Right cardiac atrium (tissue), 5 donors: Measurements from ENCODE around the gene NDC1. TPM values are rescaled to one million over a fixed set of nuclear protein-coding genes. Genes with fewer than 3 reads are reported as not detected.
"Not testable (repeated sequence)": the region's sequence is repeated elsewhere in the genome, so short reads cannot be mapped to it uniquely, and the experiment has no call there.

Experiments
- ATAC-seq, 2 donors: fragments of 200-7000 bp; cut with Tn5 transposase; one replicate each; pipeline versions ENCODE4 v1.8.0 to v1.9.1; 2020; ENCODE audit warnings: moderate library complexity in 2 of 2, mild to moderate bottlenecking in 1 of 2
- DNase-seq, 3 donors: peaks; one replicate each; pipeline ENCODE4 v3.0.0-alpha.2; 2020
- H3K27ac ChIP-seq: one replicate; pipeline ENCODE4 v1.5.1; 2013; ENCODE audit warnings: mild to moderate bottlenecking, low read length, control low read depth, moderate library complexity
- H3K27me3 ChIP-seq: one replicate; pipeline ENCODE4 v1.6.1; 2013; ENCODE audit not compliant: control insufficient read depth, insufficient read depth
- H3K4me1 ChIP-seq: one replicate; pipeline ENCODE4 v1.6.1; 2013; ENCODE audit warnings: low read length; ENCODE audit not compliant: control insufficient read depth, insufficient read depth
- H3K4me3 ChIP-seq: one replicate; pipeline ENCODE4 v1.5.1; 2013; ENCODE audit warnings: low read length, control low read depth
- H3K9me3 ChIP-seq: one replicate; pipeline ENCODE4 v1.6.1; 2013; ENCODE audit warnings: low read length; ENCODE audit not compliant: control insufficient read depth
- WGBS: extraction: QIAGEN DNeasy Blood & Tissue Kit; methylation state at CpG from one replicate; pipeline ENCODE4 v1.1.7; 2013; 5-methylcytosine and 5-hydroxymethylcytosine counted together
- intact Hi-C, 4 donors: fragments of 100-400 bp; cut with DNase I; formaldehyde crosslinking; loops; one replicate each; pipeline versions ENCODE4 v1.11.0 to v1.14.0; 2022 to 2023
- polyA plus RNA-seq: library from polyadenylated mRNA; stranded (reverse); fragments of 200-250 nt; gene quantifications from one replicate; pipeline ENCODE4 v1.2.3, GENCODE V29; 2013
- total RNA-seq, 4 donors: library from RNA; stranded (reverse); fragmentation: NEBNext Ultra II Directional; extraction: Animal tissue kit (Norgen Biotek cat#: 25700); gene quantifications; one replicate each; pipeline ENCODE4 v1.2.1, GENCODE V29; 2021
- donor health status: healthy with polysubstance abuse.
- donor health status: DM: no; HTN: yes; CAD: no.
- donor health status: DM: no; HTN: no; CAD: no.
- donor health status: DM: no; HTN: yes; CAD: no; lungs with severe emphysema.
- donor health status: DM: yes; HTN: yes; CAD: no.

The NDC1 gene
- total and polyA plus RNA-seq, 5 donors = 2.5 to 8.5 (median 5.9) TPM

DNA sequence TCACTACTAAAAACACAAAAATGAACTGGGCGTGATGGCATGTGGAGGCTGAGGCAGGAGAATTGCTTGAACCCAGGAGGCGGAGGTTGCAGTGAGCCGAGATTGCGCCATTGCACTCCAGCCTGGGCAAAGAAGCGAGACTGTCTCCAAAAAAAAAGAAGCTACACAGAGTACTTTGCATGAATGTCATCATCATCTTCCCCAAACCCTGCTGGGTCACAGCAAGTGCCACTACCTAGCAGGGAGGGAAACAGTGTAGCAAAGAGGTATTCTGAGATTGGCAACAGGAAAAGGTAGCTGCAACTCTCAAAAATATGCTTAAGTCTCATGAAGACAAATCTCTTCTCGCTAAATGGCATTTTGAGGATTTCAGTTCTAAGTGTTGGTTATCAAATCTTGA, 12.8 kb downstream of the NDC1 start:
- DNase-seq (no peak), ATAC-seq (no peak)
- WGBS = 97% methylated on average over 6 of the region's 6 CpGs
- Histone ChIP-seq H3K4me3 (no peak overlapping the region), H3K4me1 (no peaks in the 10 kb centered on the region), H3K27me3 (no peaks in the 10 kb centered on the region), H3K27ac (no peak overlapping the region), H3K9me3 (no peaks in the 10 kb centered on the region)
- intact Hi-C loops = no loop called here

DNA sequence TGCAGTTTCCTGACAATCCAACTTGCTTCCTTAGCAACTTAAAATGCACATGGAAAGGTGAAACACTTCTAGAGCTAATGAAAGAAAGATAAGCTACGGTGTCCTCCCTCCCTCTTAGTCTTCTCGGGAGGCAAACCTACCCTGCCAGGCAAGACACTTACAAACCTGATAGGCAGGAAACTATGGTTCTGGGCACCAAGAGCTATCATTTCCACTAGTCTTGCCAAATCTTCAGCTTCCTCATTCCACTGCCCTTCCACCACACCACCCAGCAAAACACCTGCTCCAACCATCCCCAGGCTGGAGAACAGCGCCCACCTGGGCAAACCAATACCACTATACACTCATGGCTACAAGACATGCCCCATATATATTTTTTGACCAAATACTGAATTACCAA, 15.2 kb downstream of the NDC1 start:
- DNase-seq (no peak), ATAC-seq (no peak)
- Histone ChIP-seq H3K4me1 (no peaks in the 10 kb centered on the region), H3K27me3 (no peaks in the 10 kb centered on the region), H3K4me3 (no peak overlapping the region), H3K9me3 (no peaks in the 10 kb centered on the region), H3K27ac (no peak overlapping the region)
- WGBS = 87% methylated on average over 3 of the region's 3 CpGs
- intact Hi-C loops = no loop called here

DNA sequence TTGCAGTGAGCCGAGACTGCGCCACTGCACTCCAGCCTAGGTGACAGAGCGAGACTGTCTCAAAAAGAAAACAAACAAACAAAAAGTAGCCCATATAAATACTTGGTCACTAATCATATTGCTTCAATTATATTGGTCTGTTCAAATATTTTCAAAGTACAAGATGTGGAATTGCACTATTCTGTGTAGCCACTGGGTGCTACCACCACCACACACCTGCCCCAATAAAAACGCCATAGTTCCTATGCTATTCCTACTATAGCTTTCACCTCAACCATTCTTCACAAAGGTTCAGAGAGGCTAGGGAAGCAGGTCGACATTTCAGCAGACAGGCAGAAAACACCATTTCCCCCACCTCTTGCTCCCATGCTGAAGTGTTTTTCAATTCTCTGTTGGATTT, 16.7 kb downstream of the NDC1 start:
- intact Hi-C loops = no loop called here
- WGBS = 94% methylated on average over 5 of the region's 5 CpGs

DNA sequence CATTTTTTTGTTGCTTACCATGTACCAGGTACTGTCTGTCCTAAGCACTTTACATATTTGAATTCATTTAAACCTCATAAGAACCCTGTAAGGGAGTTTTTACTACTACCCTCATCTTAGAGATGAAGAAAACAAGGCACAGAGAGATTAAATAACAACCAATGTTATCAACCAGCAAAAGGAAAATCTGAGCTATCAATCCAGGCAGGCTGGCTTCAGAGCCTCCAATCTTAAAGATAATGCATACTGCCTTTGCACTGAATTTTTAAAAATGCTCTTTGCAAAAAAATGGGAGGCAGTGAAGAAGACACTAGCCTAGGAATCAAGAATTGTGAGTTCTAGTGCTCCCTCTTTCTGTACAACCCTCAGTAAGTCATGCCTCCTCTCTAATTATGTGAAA, 18.7 kb downstream of the NDC1 start:
- intact Hi-C loops = no loop called here
- no peak overlapping the region for H3K4me3 ChIP-seq
- H3K4me1 ChIP-seq = no peaks in the 10 kb centered on the region
- ATAC-seq (no peak), DNase-seq (no peak)
- no peaks in the 10 kb centered on the region for H3K9me3 ChIP-seq
- no peak overlapping the region for H3K27ac ChIP-seq
- no peaks in the 10 kb centered on the region for H3K27me3 ChIP-seq

More for the DNA sequence above, 16.7 kb downstream of the NDC1 start:
- H3K4me3 ChIP-seq = no peak overlapping the region
- no peaks in the 10 kb centered on the region for H3K4me1 ChIP-seq
- no peaks in the 10 kb centered on the region for H3K27me3 ChIP-seq
- no peaks in the 10 kb centered on the region for H3K9me3 ChIP-seq
- DNase-seq (no peak), ATAC-seq (no peak)
- H3K27ac ChIP-seq = no peak overlapping the region

DNA sequence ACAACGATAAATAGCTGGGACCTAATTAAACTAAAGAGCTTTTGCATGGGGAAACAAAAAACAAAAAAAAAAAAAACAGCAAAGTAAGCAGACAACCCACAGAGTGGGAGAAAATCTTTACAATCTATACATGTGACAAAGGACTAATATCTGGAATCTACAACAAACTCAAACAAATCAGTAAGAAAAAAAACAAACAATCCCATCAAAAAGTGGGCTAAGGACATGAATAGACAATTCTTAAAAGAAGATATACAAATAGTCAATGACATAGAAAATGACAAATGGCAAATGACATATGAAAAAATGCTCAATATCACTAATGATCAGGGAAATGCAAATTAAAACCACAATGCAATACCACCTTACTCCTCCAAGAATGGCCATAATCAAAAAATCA, 21.5 kb downstream of the NDC1 start:
- H3K27me3 ChIP-seq, H3K9me3 ChIP-seq, ATAC-seq, H3K4me3 ChIP-seq, DNase-seq, intact Hi-C loops, H3K27ac ChIP-seq, H3K4me1 ChIP-seq: not testable (repeated sequence)
- WGBS = 100% methylated on average over 1 of the region's 1 CpG

DNA sequence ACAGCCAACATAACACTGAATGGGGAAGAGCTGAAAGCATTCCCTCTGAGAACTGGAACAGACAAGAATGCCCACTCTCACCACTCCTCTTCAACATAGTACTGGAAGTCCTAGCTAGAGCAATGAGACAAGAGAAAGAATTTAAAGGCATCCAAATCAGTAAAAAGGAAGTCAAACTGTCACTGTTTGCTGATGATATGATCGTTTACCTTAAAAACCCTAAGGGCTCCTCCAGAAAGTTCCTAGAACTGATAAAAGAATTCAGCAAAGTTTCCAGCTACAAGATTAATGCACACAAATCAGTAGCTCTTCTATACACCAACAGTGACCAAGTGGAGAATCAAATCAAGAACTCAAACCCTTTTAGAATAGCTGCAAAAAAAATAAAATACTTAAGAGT, 22.6 kb downstream of the NDC1 start:
- H3K9me3 ChIP-seq, intact Hi-C loops, H3K4me1 ChIP-seq, ATAC-seq, H3K4me3 ChIP-seq, DNase-seq, H3K27ac ChIP-seq, H3K27me3 ChIP-seq: not testable (repeated sequence)
- WGBS = 58% methylated on average over 1 of the region's 1 CpG

DNA sequence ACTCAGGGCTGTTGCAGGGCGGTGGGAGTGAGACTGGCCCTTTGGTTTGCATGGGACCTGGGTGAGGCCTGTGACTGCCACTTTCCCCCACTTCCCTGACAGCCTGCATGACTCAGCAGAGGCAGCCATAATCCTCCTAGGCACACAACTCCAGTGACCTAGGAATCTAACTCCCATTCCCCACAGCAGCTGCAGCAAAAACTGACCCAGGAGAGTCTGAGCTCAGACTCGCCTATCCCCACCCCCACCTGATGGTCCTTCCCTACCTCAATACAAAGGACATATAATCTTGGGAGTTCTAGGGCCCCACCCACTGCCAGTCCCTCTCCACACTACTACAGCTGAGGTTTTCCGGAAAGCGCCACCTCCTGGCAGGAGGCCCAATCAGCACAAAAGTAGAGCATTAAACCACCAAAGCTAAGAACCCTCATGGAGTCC, 26.7 kb downstream of the NDC1 start:
- 94% methylated on average over 4 of the region's 4 CpGs for WGBS
- H3K9me3 ChIP-seq = no peaks in the 10 kb centered on the region
- peaks cover 1% of the 10 kb centered on the region for H3K4me1 ChIP-seq
- H3K27ac ChIP-seq = no peak overlapping the region
- no peak for DNase-seq
- intact Hi-C loops = no loop called here
- no peak overlapping the region for H3K4me3 ChIP-seq
- ATAC-seq = no peak
- no peaks in the 10 kb centered on the region for H3K27me3 ChIP-seq

DNA sequence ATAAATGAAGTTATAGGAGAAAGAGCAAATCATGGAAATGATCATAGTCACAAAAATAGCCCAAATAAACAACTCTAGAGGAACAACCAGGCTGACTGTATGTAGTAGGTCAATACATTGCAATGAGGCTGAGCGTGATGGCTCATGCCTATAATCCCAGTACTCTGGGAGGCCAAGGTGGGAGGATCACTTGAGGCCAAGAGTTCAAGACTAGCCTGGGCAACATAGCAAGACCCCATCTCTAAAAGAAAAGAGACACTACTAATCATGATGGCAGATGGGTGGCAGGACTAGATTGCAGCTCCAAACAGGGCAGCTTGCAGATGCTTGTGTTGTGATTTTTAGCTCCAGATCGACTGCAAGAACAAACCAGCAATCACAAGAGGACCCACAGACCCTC, 27.6 kb downstream of the NDC1 start:
- intact Hi-C loops = no loop called here
- Histone ChIP-seq H3K4me1 (peaks cover 1% of the 10 kb centered on the region), H3K9me3 (no peaks in the 10 kb centered on the region), H3K4me3 (no peak overlapping the region), H3K27ac (no peak overlapping the region), H3K27me3 (no peaks in the 10 kb centered on the region)
- DNase-seq (no peak), ATAC-seq (no peak)
- WGBS = 98% methylated on average over 2 of the region's 2 CpGs

DNA sequence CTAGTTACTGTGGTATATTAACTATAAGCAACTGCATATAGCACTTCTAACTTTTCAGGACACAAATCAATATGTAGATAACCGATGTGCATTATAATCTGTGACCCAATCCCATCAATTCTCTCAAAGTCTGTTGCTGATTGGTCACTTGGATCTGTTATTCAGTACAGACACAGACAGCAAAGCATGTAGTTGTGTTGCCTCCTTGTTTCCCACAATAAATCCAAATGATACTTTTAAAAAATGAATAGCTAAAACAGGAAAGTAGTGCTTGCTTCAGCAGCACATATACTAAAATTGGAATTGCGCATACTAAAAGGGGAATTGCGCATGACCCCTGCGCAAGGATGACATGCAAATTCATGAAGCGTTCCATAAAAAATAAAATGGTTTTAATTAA, 28.1 kb downstream of the NDC1 start:
- WGBS = 98% methylated on average over 5 of the region's 5 CpGs
- DNase-seq = no peak
- no peak for ATAC-seq

DNA sequence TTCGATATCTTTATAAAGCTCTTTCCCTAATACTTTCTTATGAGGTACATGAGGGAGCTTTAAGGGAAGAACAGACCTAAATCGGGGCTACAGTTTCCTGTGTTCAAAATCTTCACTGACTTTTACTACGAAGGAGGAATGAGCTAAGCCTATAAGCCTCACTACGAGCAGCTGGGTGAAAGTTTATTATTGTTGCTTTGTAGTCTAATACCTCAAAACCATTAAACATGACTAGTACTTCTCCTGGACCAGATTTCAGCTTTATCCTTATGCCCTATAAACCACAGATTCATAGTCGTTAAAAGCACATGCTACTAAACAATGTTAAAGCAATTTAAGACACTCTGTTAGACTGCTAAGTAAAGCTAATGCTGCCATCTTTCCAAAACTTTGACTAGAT, 30.2 kb downstream of the NDC1 start:
- intact Hi-C loops = no loop called here
- Histone ChIP-seq H3K9me3 (no peaks in the 10 kb centered on the region), H3K27ac (no peak overlapping the region), H3K27me3 (no peaks in the 10 kb centered on the region), H3K4me1 (peaks cover 1% of the 10 kb centered on the region), H3K4me3 (no peak overlapping the region)
- 87% methylated on average over 5 of the region's 5 CpGs for WGBS
- DNase-seq (no peak), ATAC-seq (no peak)

More for the DNA sequence above, 28.1 kb downstream of the NDC1 start:
- Histone ChIP-seq H3K4me1 (peaks cover 1% of the 10 kb centered on the region), H3K9me3 (no peaks in the 10 kb centered on the region), H3K4me3 (no peak overlapping the region), H3K27ac (no peak overlapping the region), H3K27me3 (no peaks in the 10 kb centered on the region)
- intact Hi-C loops = no loop called here

DNA sequence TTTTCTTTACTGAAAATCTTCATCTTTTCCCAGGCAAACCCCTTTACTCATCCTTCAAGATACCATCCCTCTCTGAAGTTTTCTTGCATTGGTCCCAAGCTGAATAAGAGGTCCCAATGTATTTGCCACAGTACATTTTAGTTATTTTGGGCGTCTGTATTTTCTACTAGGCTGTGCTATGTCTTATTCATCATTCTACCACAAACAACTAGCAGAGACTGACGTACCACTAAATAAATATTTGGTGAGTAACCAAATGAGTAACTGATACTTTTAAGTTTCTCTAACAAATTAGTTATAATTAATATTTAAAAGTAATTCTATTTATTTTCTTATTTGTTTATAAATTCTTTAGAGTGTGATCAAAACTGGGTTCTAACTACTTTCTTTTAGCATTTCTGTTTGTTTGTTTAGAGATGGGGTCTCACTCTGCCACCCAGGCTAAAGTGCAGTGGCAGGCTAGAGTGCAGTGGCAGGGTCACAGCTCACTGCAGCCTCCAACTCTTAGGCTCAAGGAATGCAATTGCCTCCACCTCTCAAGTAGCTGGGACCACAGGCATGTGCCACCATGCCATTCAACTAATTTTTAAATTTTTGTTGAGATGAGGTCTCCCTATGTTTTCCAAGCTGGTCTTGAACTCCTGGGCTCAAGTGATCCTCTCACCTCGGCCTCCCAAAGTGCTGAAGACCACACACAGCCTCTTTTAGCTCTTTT, 33.1 kb downstream of the NDC1 start:
- ATAC-seq (no peak), DNase-seq (no peak)
- H3K4me3 ChIP-seq = no peak overlapping the region
- no peaks in the 10 kb centered on the region for H3K9me3 ChIP-seq
- WGBS = 97% methylated on average over 3 of the region's 3 CpGs
- no peak overlapping the region for H3K27ac ChIP-seq
- intact Hi-C loops = no loop called here
- H3K4me1 ChIP-seq = no peaks in the 10 kb centered on the region
- H3K27me3 ChIP-seq = no peaks in the 10 kb centered on the region

DNA sequence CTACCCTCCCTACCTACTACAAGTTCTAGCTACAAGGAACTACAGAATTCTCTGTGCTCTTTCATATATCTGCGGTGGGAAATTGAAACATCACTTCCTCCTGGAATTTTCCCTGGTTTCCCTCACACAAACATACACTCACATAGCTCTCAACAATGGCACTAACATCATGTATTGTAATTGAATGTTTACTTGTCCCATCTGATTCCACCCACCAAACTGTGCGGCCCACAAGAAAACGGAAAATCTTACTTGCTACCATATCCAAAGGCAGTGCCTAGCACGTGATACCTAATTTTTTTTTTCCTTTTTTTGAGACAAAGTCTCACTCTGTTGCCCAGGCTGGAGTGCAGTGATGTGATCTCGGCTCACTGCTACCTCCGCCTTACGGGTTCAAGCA, 33.9 kb downstream of the NDC1 start:
- no peak for DNase-seq
- whole genome bisulfite sequencing = 96% methylated on average over 7 of the region's 7 CpGs
- intact Hi-C loops = no loop called here
- ATAC-seq = no peak
- Histone ChIP-seq H3K4me3 (no peak overlapping the region), H3K27ac (no peak overlapping the region), H3K27me3 (no peaks in the 10 kb centered on the region), H3K9me3 (no peaks in the 10 kb centered on the region), H3K4me1 (no peaks in the 10 kb centered on the region)
